Measurements from ENCODE around the gene MRGPRX2. TPM values are rescaled to one million over a fixed set of nuclear protein-coding genes. Genes with fewer than 3 reads are reported as not detected.

Gene MRGPRX2
- total and polyA plus RNA-seq, 2 donors (not counting 1 experiment from before 2014, with no cell fraction given) = not detected

DNA sequence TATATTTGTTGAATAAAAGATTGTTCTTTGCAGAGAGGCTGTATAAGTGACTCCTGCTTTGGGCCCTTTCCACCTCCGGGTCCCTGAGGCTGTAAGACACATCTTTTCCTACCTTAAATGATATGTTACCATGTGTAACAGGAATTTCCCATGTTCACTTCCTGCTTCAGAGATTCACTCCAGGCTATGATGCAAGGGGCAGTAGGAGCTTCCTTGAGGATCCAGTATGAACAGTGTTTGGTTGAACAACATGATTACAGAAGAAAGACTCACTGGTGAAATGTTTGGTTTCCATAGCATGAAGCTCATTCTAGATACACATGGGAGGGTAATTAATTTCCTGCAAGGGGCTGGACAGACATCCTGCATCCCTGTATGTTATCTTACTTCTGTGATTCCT is 30.8 kb upstream of the MRGPRX2 start:
- Histone ChIP-seq H3K27me3 (ENCODE audit: control insufficient read depth, insufficient read depth, low read length) (no peaks in the 10 kb centered on the region), H3K79me2 (ENCODE audit: control insufficient read depth, insufficient read depth, low read length) (no peaks in the 10 kb centered on the region), H4K20me1 (ENCODE audit: control insufficient read depth, extremely low read depth, insufficient read depth, low read length) (no peaks in the 10 kb centered on the region), H3K27ac (ENCODE audit: insufficient read depth, low read length) (no peak overlapping the region), H3K9me3 (ENCODE audit: control insufficient read depth, insufficient read depth, low read depth, low read length) (no peaks in the 10 kb centered on the region), H3K9ac (ENCODE audit: insufficient read depth, low read length) (no peak overlapping the region), H2AFZ (ENCODE audit: low read length) (no peak overlapping the region), H3K4me3 (replicated peaks in 1 of 4; ENCODE audit: control extremely low read depth in 1 of 4, insufficient read depth in 1 of 4, low read depth in 3 of 4, low read length in 4 of 4) (no peak overlapping the region), H3K4me1 (ENCODE audit: control insufficient read depth, extremely low read depth, insufficient read depth, low read length) (no peaks in the 10 kb centered on the region), H3K36me3 (ENCODE audit: control insufficient read depth, insufficient read depth, low read length) (no peaks in the 10 kb centered on the region), H3K4me2 (ENCODE audit: extremely low read depth, insufficient read depth, low read length) (no peak overlapping the region)
- DNase-seq (ENCODE audit: low read depth in 2 of 2) = no peak
- TF ChIP-seq, protein P1, sequence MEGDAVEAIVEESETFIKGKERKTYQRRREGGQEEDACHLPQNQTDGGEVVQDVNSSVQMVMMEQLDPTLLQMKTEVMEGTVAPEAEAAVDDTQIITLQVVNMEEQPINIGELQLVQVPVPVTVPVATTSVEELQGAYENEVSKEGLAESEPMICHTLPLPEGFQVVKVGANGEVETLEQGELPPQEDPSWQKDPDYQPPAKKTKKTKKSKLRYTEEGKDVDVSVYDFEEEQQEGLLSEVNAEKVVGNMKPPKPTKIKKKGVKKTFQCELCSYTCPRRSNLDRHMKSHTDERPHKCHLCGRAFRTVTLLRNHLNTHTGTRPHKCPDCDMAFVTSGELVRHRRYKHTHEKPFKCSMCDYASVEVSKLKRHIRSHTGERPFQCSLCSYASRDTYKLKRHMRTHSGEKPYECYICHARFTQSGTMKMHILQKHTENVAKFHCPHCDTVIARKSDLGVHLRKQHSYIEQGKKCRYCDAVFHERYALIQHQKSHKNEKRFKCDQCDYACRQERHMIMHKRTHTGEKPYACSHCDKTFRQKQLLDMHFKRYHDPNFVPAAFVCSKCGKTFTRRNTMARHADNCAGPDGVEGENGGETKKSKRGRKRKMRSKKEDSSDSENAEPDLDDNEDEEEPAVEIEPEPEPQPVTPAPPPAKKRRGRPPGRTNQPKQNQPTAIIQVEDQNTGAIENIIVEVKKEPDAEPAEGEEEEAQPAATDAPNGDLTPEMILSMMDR (conservative IDR thresholded peaks at IDR 0.05 in 1 of 2, IDR thresholded peaks at IDR 0.05 in 1 of 2; ENCODE audit: low read depth in 1 of 2, low read length in 2 of 2) = no peak
- TF ChIP-seq EZH2 (IDR thresholded peaks at IDR 0.05; ENCODE audit: low read length, missing control alignments) = no peak

DNA sequence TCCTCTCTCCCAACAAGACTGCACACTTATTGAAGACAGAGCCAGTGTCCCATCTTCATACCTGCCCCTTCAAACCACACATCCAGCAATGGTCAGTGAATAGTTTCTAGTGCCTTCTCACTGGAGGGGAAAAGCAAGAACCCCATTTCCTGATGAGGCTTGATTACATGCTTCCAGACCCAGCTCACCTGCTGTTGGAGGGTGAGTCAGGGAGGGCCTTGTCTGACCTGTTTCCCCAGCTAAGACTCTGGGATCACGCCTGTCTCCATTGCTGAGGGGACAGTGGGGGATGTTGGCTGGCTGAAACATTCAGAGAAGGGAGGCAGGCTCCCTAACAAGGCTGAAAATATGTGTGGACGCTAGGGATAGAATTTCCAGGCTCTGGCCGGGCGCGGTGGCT is 28.9 kb upstream of the MRGPRX2 start:
- H2AFZ ChIP-seq (ENCODE audit: low read length) = no peak overlapping the region
- no peak for DNase-seq (ENCODE audit: low read depth in 2 of 2)
- H3K9ac ChIP-seq (ENCODE audit: insufficient read depth, low read length) = no peak overlapping the region
- no peaks in the 10 kb centered on the region for H3K9me3 ChIP-seq (ENCODE audit: control insufficient read depth, insufficient read depth, low read depth, low read length)
- no peaks in the 10 kb centered on the region for H4K20me1 ChIP-seq (ENCODE audit: control insufficient read depth, extremely low read depth, insufficient read depth, low read length)
- no peaks in the 10 kb centered on the region for H3K27me3 ChIP-seq (ENCODE audit: control insufficient read depth, insufficient read depth, low read length)
- H3K4me3 ChIP-seq (replicated peaks in 1 of 4; ENCODE audit: control extremely low read depth in 1 of 4, insufficient read depth in 1 of 4, low read depth in 3 of 4, low read length in 4 of 4) = no peak overlapping the region
- no peak for TF ChIP-seq EZH2 (IDR thresholded peaks at IDR 0.05; ENCODE audit: low read length, missing control alignments)
- TF ChIP-seq, protein P1 (conservative IDR thresholded peaks at IDR 0.05 in 1 of 2, IDR thresholded peaks at IDR 0.05 in 1 of 2; ENCODE audit: low read depth in 1 of 2, low read length in 2 of 2) = no peak
- H3K27ac ChIP-seq (ENCODE audit: insufficient read depth, low read length) = no peak overlapping the region
- no peak overlapping the region for H3K4me2 ChIP-seq (ENCODE audit: extremely low read depth, insufficient read depth, low read length)
- H3K79me2 ChIP-seq (ENCODE audit: control insufficient read depth, insufficient read depth, low read length) = no peaks in the 10 kb centered on the region
- no peaks in the 10 kb centered on the region for H3K36me3 ChIP-seq (ENCODE audit: control insufficient read depth, insufficient read depth, low read length)
- H3K4me1 ChIP-seq (ENCODE audit: control insufficient read depth, extremely low read depth, insufficient read depth, low read length) = no peaks in the 10 kb centered on the region

DNA sequence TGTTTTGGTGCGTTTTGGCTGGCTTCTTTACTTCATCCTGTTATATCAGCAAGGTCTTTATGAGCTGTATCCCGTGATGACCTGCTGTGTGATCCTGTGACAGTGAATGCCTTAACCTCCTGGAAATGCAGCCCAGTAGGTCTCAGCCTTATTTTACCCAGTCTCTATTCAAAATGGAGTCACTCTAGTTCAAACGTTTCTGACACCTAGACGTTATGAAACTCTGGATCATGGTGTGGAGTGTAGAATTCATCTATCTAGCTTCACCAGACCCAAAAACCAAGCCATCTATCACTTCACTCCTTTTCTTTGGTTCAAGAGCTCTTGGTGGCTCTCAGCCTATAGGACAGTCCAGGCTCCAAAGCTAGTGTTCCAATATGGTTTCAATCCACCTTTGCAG is 28.3 kb upstream of the MRGPRX2 start:
- Histone ChIP-seq H3K27ac (ENCODE audit: insufficient read depth, low read length) (no peak overlapping the region), H3K4me3 (replicated peaks in 1 of 4; ENCODE audit: control extremely low read depth in 1 of 4, insufficient read depth in 1 of 4, low read depth in 3 of 4, low read length in 4 of 4) (no peak overlapping the region), H3K9ac (ENCODE audit: insufficient read depth, low read length) (no peak overlapping the region), H3K9me3 (ENCODE audit: control insufficient read depth, insufficient read depth, low read depth, low read length) (no peaks in the 10 kb centered on the region), H3K27me3 (ENCODE audit: control insufficient read depth, insufficient read depth, low read length) (no peaks in the 10 kb centered on the region), H3K4me1 (ENCODE audit: control insufficient read depth, extremely low read depth, insufficient read depth, low read length) (no peaks in the 10 kb centered on the region), H3K79me2 (ENCODE audit: control insufficient read depth, insufficient read depth, low read length) (no peaks in the 10 kb centered on the region), H3K4me2 (ENCODE audit: extremely low read depth, insufficient read depth, low read length) (no peak overlapping the region), H4K20me1 (ENCODE audit: control insufficient read depth, extremely low read depth, insufficient read depth, low read length) (no peaks in the 10 kb centered on the region), H2AFZ (ENCODE audit: low read length) (no peak overlapping the region), H3K36me3 (ENCODE audit: control insufficient read depth, insufficient read depth, low read length) (no peaks in the 10 kb centered on the region)
- no peak for DNase-seq (ENCODE audit: low read depth in 2 of 2)
- TF ChIP-seq, protein P1 (conservative IDR thresholded peaks at IDR 0.05 in 1 of 2, IDR thresholded peaks at IDR 0.05 in 1 of 2; ENCODE audit: low read depth in 1 of 2, low read length in 2 of 2) = no peak
- TF ChIP-seq EZH2 (IDR thresholded peaks at IDR 0.05; ENCODE audit: low read length, missing control alignments) = no peak
